ENCODE data around the gene CARNS1. TPM values are rescaled to one million over a fixed set of nuclear protein-coding genes. Genes with fewer than 3 reads are reported as not detected.

CARNS1 gene
- total RNA-seq, 2 experiments from 2014 or later = 9.9 to 10.0 TPM

- ChIA-PET POLR2A (interaction anchor here (2.0 to 12.5 kb wide), 3 partner anchors 8 to 23 kb away, joined by 21 to 411 read pairs (median 106); partner anchors contain the start of genes PPP1CA, PTPRCAP, RPS6KB2 and TBC1D10C), CTCF (no interaction called here)
- peaks cover 48% of the 10 kb centered on the region for H3K36me3 ChIP-seq (ENCODE audit: insufficient read depth, low read length)
- Mint-ChIP-seq H3K9me3 (no peaks in the 10 kb centered on the region), H3K4me1 (ENCODE audit: low read depth) (peaks cover 85% of the 10 kb centered on the region), H3K36me3 (ENCODE audit: low read depth) (peaks cover 35% of the 10 kb centered on the region), H3K27ac (peak overlapping the region; percentile 98), H3K27me3 (no peaks in the 10 kb centered on the region), H3K4me3 (peak overlapping the region; percentile 86)
- intact Hi-C loops (cut with DNase I, micrococcal nuclease) = no loop called here
- no peak for DNase-seq
- no peak for ATAC-seq (ENCODE audit: poor library complexity)
- TF ChIP-seq CTCF (IDR thresholded peaks at IDR 0.05) = no peak
- H3K27ac ChIP-seq (ENCODE audit: low read depth in 1 of 2, low read length in 2 of 2) = peak overlapping the region; percentile 75 to 84
- H3K4me1 ChIP-seq (ENCODE audit: insufficient read depth, low read length) = peaks cover 100% of the 10 kb centered on the region
- no peaks in the 10 kb centered on the region for H3K9me3 ChIP-seq (ENCODE audit: control insufficient read depth in 1 of 2, insufficient read depth in 1 of 2, low read length in 2 of 2)
- peak overlapping the region; percentile 100 for H3K4me3 ChIP-seq (ENCODE audit: low read length)
- no peaks in the 10 kb centered on the region for H3K27me3 ChIP-seq (ENCODE audit: control insufficient read depth in 1 of 2, insufficient read depth in 2 of 2, low read length in 2 of 2)
These were observed 5.1 kb upstream of the CARNS1 start for GRCh38 chr11:67410369-67410831.

- CTCF ChIA-PET = no interaction called here
- H3K4me1 ChIP-seq (ENCODE audit: insufficient read depth, low read length) = peaks cover 98% of the 10 kb centered on the region
- no peak overlapping the region for H3K4me3 ChIP-seq (ENCODE audit: low read length)
- H3K4me1 Mint-ChIP-seq (ENCODE audit: low read depth) = peaks cover 83% of the 10 kb centered on the region
- H3K27ac ChIP-seq (ENCODE audit: low read depth in 1 of 2, low read length in 2 of 2) = peak overlapping the region; percentile 75 to 84
- H3K27me3 ChIP-seq (ENCODE audit: control insufficient read depth in 1 of 2, insufficient read depth in 2 of 2, low read length in 2 of 2) = no peaks in the 10 kb centered on the region
- no peak for DNase-seq
- POLR2A ChIA-PET = interaction anchor here (0.6 to 12.5 kb wide), 10 partner anchors 9 to 72 kb away, joined by 3 to 411 read pairs (median 7); partner anchors contain the start of genes AIP, CABP4, PPP1CA and PTPRCAP
- intact Hi-C loops (cut with DNase I, micrococcal nuclease) = no loop called here
- H3K27me3 Mint-ChIP-seq = no peaks in the 10 kb centered on the region
- peak overlapping the region; percentile 98 for H3K27ac Mint-ChIP-seq
- no peaks in the 10 kb centered on the region for H3K9me3 Mint-ChIP-seq
- no peaks in the 10 kb centered on the region for H3K9me3 ChIP-seq (ENCODE audit: control insufficient read depth in 1 of 2, insufficient read depth in 1 of 2, low read length in 2 of 2)
- no peak for TF ChIP-seq CTCF (IDR thresholded peaks at IDR 0.05)
- peak overlapping the region; percentile 78 for H3K4me3 Mint-ChIP-seq
- H3K36me3 ChIP-seq (ENCODE audit: insufficient read depth, low read length) = peaks cover 40% of the 10 kb centered on the region
- no peak for ATAC-seq (ENCODE audit: poor library complexity)
- peaks cover 30% of the 10 kb centered on the region for H3K36me3 Mint-ChIP-seq (ENCODE audit: low read depth)
These were observed 4.3 kb upstream of the CARNS1 start for GRCh38 chr11:67410984-67411784.

GRCh38 chr11:67411785-67412152 is 3.7 kb upstream of the CARNS1 start:
- TF ChIP-seq CTCF (IDR thresholded peaks at IDR 0.05) = no peak
- peaks cover 25% of the 10 kb centered on the region for H3K36me3 Mint-ChIP-seq (ENCODE audit: low read depth)
- H3K4me3 ChIP-seq (ENCODE audit: low read length) = no peak overlapping the region
- H3K27ac ChIP-seq (ENCODE audit: low read depth in 1 of 2, low read length in 2 of 2) = peak overlapping the region in 1 of 2 donors; percentile 84
- DNase-seq (peak in 2 of 14 experiments; percentile 42 to 46), ATAC-seq (ENCODE audit: poor library complexity) (no peak)
- H3K27me3 ChIP-seq (ENCODE audit: control insufficient read depth in 1 of 2, insufficient read depth in 2 of 2, low read length in 2 of 2) = no peaks in the 10 kb centered on the region
- H3K4me3 Mint-ChIP-seq = peak overlapping the region; percentile 78
- H3K27me3 Mint-ChIP-seq = no peaks in the 10 kb centered on the region
- H3K27ac Mint-ChIP-seq = peak overlapping the region; percentile 98
- CTCF ChIA-PET = no interaction called here
- H3K36me3 ChIP-seq (ENCODE audit: insufficient read depth, low read length) = peaks cover 34% of the 10 kb centered on the region
- H3K9me3 Mint-ChIP-seq = no peaks in the 10 kb centered on the region
- H3K4me1 Mint-ChIP-seq (ENCODE audit: low read depth) = peaks cover 83% of the 10 kb centered on the region
- intact Hi-C loops (cut with DNase I, micrococcal nuclease) = no loop called here
- H3K4me1 ChIP-seq (ENCODE audit: insufficient read depth, low read length) = peaks cover 98% of the 10 kb centered on the region
- no peaks in the 10 kb centered on the region for H3K9me3 ChIP-seq (ENCODE audit: control insufficient read depth in 1 of 2, insufficient read depth in 1 of 2, low read length in 2 of 2)
- POLR2A ChIA-PET = interaction anchor here (0.9 to 12.5 kb wide), 10 partner anchors 9 to 1915 kb away, joined by 3 to 411 read pairs (median 7); partner anchors contain the start of genes AIP, CABP4, PPP1CA and PTPRCAP
